ENCODE results near the gene ADM5.

Gene ADM5

GRCh38 chr19:49658566-49659442 lies 30.6 kb upstream of the ADM5 start:
- DNase-seq = no peak

GRCh38 chr19:49660338-49660961 lies 28.9 kb upstream of the ADM5 start:
- DNase-seq = no peak

GRCh38 chr19:49662011-49662410 lies 27.4 kb upstream of the ADM5 start:
- DNase-seq = no peak

GRCh38 chr19:49663224-49663623 lies 26.2 kb upstream of the ADM5 start:
- DNase-seq = no peak

GRCh38 chr19:49664171-49665035 lies 25.0 kb upstream of the ADM5 start:
- DNase-seq = peak; percentile 90

- no peak for DNase-seq
Measured at GRCh38 chr19:49665036-49665350, 24.4 kb upstream of the ADM5 start.

GRCh38 chr19:49665351-49666119 lies 23.9 kb upstream of the ADM5 start, which contains the start of the genes BCL2L12 and IRF3:
BCL2L12 (plus strand) TSS chr19:49665933; CDS start chr19:49666693, 760 bp downstream.
IRF3 (minus strand) TSS chr19:49665857; CDS start chr19:49664838, 1,019 bp downstream.
- peak; percentile 99 for DNase-seq

GRCh38 chr19:49666120-49666444 lies 23.3 kb upstream of the ADM5 start:
- no peak for DNase-seq

- DNase-seq = no peak
Measured at GRCh38 chr19:49667473-49667872, 21.9 kb upstream of the ADM5 start.

- DNase-seq = no peak
Measured at GRCh38 chr19:49669516-49669915, 19.9 kb upstream of the ADM5 start.

GRCh38 chr19:49672131-49672919 lies 17.1 kb upstream of the ADM5 start:
- peak; percentile 61 for DNase-seq

GRCh38 chr19:49676136-49676783 lies 13.1 kb upstream of the ADM5 start:
- no peak for DNase-seq

- DNase-seq = peak; percentile 98
Measured at GRCh38 chr19:49676784-49677230, 12.6 kb upstream of the ADM5 start.

- DNase-seq = no peak
Measured at GRCh38 chr19:49677231-49677900, 12.0 kb upstream of the ADM5 start, which contains the start of gene PRMT1. PRMT1 (plus strand) TSS chr19:49677271; CDS start chr19:49677281, 10 bp downstream.

GRCh38 chr19:49677901-49678674 lies 11.3 kb upstream of the ADM5 start:
- DNase-seq = peak; percentile 72

- DNase-seq = no peak
Measured at GRCh38 chr19:49678985-49679770, 10.2 kb upstream of the ADM5 start.

- DNase-seq = no peak
Measured at GRCh38 chr19:49679771-49680413, 9.5 kb upstream of the ADM5 start.
